Suprapubic skin (tissue), 4 donors: ENCODE data around the gene SLC22A14. TPM values are rescaled to one million over a fixed set of nuclear protein-coding genes. Genes with fewer than 3 reads are reported as not detected.
"Not testable (repeated sequence)": the region's sequence is repeated elsewhere in the genome, so short reads cannot be mapped to it uniquely, and the experiment has no call there.

Experiments
- DNase-seq, 2 donors: peaks; one replicate each; pipeline ENCODE4 v3.0.0-alpha.2; 2019; ENCODE audit warnings: low spot score in 2 of 2
- H3K27ac ChIP-seq: fragments of 200-600 bp; sonication (generic); one replicate; pipeline ENCODE4 v1.5.1; 2019
- H3K27me3 ChIP-seq: fragments of 200-600 bp; sonication (generic); one replicate; pipeline ENCODE4 v1.5.1; 2019
- H3K36me3 ChIP-seq: fragments of 200-600 bp; sonication (generic); one replicate; pipeline ENCODE4 v1.5.1; 2019
- H3K4me1 ChIP-seq: fragments of 200-600 bp; sonication (generic); one replicate; pipeline ENCODE4 v1.5.1; 2019
- H3K4me3 ChIP-seq: fragments of 200-600 bp; sonication (generic); one replicate; pipeline ENCODE4 v1.5.1; 2019; ENCODE audit warnings: mild to moderate bottlenecking
- H3K9me3 ChIP-seq: fragments of 200-600 bp; sonication (generic); one replicate; pipeline ENCODE4 v1.5.1; 2019
- EP300 ChIP-seq: sonication (generic); formaldehyde crosslinking; IDR thresholded peaks from one replicate; pipeline ENCODE4 v1.6.1; 2017; ENCODE audit warnings: antibody characterized with exemption
- POLR2A ChIP-seq, 2 donors: fragments of 450-650 bp; IDR thresholded peaks; one replicate each; pipeline ENCODE4 v1.6.1; 2017; ENCODE audit warnings: antibody characterized with exemption in 2 of 2, mild to moderate bottlenecking in 2 of 2, moderate library complexity in 2 of 2
- POLR2AphosphoS5 ChIP-seq, 3 donors: sonication (generic); formaldehyde crosslinking; IDR thresholded peaks; one replicate each; pipeline ENCODE4 v1.6.1; 2017; ENCODE audit warnings: antibody characterized with exemption in 3 of 3
- WGBS: methylation state at CpG from one replicate; pipeline ENCODE4 v1.1.5; 2018; 5-methylcytosine and 5-hydroxymethylcytosine counted together
- total RNA-seq, 4 donors: library from RNA; depleted of rRNA; stranded (reverse); fragments of >200 nt; gene quantifications; one replicate each; pipeline ENCODE4 v1.1.0, GENCODE V29; 2016
- TF ChIP-seq, protein P1 (sequence below), 2 donors: fragments of 200-600 bp in 1 of 2; fragments of 450-650 bp in 1 of 2; sonication (generic) in 1 of 2; IDR thresholded peaks; one replicate each; pipeline ENCODE4 v1.5.1; 2016 to 2019; ENCODE audit warnings: antibody characterized with exemption in 2 of 2, mild to moderate bottlenecking in 1 of 2, moderate library complexity in 1 of 2

SLC22A14 gene, protein sequence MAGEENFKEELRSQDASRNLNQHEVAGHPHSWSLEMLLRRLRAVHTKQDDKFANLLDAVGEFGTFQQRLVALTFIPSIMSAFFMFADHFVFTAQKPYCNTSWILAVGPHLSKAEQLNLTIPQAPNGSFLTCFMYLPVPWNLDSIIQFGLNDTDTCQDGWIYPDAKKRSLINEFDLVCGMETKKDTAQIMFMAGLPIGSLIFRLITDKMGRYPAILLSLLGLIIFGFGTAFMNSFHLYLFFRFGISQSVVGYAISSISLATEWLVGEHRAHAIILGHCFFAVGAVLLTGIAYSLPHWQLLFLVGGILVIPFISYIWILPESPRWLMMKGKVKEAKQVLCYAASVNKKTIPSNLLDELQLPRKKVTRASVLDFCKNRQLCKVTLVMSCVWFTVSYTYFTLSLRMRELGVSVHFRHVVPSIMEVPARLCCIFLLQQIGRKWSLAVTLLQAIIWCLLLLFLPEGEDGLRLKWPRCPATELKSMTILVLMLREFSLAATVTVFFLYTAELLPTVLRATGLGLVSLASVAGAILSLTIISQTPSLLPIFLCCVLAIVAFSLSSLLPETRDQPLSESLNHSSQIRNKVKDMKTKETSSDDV
- under 1 TPM in 1 of 4 donors, not detected in 3; 0.64 TPM for total RNA-seq

DNA sequence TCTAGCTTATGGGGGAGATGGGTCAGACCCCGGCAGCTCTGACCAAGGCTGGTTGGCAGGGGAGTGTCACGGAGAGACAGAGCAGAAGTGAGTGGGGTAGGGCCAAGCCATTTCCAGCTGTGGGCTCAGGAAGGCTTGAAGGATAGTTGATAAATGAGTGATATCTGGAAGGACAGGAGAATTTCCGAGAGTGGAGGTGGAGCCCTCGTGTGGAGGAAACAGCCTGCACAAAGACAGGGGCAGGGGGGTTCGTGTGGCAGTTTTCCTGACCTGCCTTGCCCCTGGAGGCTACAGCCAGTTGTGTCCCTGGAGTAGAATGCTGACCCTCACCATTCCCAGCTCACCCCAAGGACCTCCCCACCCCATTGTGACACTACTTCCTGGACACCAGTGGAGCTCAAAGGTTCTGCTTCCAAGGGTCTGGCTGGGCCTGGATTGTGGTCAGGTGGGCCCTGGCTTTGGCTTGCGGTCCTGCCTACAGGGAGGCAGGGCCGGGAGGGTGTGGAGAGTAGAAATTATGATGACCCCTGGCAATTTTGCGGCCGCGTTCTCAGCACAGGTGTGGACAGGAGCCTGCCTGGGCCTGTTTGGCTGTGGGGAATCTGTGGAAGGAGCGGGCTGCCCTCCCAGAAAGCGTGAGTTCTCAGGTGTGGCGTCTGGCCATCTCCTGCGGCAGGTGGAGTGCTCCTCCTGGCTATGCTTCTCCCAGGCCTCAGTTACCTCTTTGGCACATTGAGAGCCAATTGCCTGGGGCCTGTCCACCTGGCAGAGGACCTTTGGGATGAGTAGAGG is at the start of gene SLC22A14:
TSS of gene SLC22A14 (plus strand) at position 400 of the 792 bp plus-strand sequence. CDS start 23,733 bp downstream, outside the sequence.
- H3K9me3 ChIP-seq, result no peaks in the 10 kb centered on the region
- no peaks in the 10 kb centered on the region for H3K27me3 ChIP-seq
- H3K4me3 ChIP-seq, result no peak within 1 kb of the TSS
- no peaks in the 10 kb centered on the region for H3K4me1 ChIP-seq
- H3K36me3 ChIP-seq, result no peaks in the 10 kb centered on the region
- 75% methylated on average over 12 of the region's 14 CpGs for WGBS
- peak within 1 kb of the TSS; percentile 8 for H3K27ac ChIP-seq
- DNase-seq, result no peak
- TF ChIP-seq EP300 (no peak), POLR2A (IDR thresholded peaks at IDR 0.05) (no peak), POLR2AphosphoS5 (IDR thresholded peaks at IDR 0.05) (no peak)
- TF ChIP-seq, protein P1, sequence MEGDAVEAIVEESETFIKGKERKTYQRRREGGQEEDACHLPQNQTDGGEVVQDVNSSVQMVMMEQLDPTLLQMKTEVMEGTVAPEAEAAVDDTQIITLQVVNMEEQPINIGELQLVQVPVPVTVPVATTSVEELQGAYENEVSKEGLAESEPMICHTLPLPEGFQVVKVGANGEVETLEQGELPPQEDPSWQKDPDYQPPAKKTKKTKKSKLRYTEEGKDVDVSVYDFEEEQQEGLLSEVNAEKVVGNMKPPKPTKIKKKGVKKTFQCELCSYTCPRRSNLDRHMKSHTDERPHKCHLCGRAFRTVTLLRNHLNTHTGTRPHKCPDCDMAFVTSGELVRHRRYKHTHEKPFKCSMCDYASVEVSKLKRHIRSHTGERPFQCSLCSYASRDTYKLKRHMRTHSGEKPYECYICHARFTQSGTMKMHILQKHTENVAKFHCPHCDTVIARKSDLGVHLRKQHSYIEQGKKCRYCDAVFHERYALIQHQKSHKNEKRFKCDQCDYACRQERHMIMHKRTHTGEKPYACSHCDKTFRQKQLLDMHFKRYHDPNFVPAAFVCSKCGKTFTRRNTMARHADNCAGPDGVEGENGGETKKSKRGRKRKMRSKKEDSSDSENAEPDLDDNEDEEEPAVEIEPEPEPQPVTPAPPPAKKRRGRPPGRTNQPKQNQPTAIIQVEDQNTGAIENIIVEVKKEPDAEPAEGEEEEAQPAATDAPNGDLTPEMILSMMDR (IDR thresholded peaks at IDR 0.05), result no peak

DNA sequence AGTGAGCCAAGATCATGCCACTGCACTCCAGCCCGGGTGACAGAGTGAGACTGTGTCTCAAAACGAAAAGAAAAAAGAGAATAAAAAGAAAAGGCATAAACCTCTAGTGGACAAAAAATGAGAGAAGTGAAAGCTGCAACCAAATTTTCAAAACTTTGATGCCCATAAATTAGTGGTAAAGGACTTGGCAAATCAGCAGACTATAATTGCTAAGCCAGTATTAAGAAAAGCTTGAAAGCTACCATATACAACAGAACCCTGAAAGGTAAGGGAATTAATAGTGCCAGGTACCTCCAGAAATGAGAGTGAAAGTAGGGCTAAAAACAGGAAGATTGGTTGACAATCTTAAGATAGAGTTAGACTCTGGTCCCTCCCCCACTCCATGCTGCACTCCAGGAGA is 49.4 kb upstream of the SLC22A14 start:
- no peak overlapping the region for H3K4me3 ChIP-seq
- TF ChIP-seq EP300 (no peak), POLR2A (IDR thresholded peaks at IDR 0.05) (no peak), POLR2AphosphoS5 (IDR thresholded peaks at IDR 0.05) (no peak)
- TF ChIP-seq, protein P1 (IDR thresholded peaks at IDR 0.05), result no peak
- H3K9me3 ChIP-seq, result no peaks in the 10 kb centered on the region
- no peaks in the 10 kb centered on the region for H3K4me1 ChIP-seq
- no peak overlapping the region for H3K27ac ChIP-seq
- H3K27me3 ChIP-seq, result no peaks in the 10 kb centered on the region
- peaks cover 35% of the 10 kb centered on the region for H3K36me3 ChIP-seq
- 82% methylated on average over 2 of the region's 2 CpGs for WGBS
- no peak for DNase-seq

DNA sequence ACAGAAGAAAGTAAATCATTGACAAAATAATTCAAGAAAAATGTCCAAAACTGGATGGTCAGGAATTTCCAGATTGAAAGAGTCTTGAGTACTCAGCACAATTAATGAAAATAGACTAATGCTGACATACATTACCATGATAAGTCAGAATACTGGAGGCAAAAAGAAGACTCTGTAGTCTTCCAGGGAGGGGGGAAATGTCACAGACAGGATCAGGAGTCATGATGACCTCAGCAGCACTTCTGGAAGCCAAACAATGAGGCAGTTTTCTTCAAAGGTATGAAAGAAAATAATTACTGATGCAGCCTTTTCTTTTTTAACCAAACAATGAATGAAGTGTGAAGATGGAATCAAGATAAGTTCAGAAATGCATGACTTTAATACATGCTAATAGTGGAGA is 46.6 kb upstream of the SLC22A14 start:
- no peak overlapping the region for H3K4me3 ChIP-seq
- no peak for TF ChIP-seq POLR2AphosphoS5 (IDR thresholded peaks at IDR 0.05)
- TF ChIP-seq, protein P1 (IDR thresholded peaks at IDR 0.05), result no peak
- no peak for TF ChIP-seq POLR2A (IDR thresholded peaks at IDR 0.05)
- no peaks in the 10 kb centered on the region for H3K27me3 ChIP-seq
- H3K9me3 ChIP-seq, result peaks cover 6% of the 10 kb centered on the region
- H3K4me1 ChIP-seq, result no peaks in the 10 kb centered on the region
- H3K27ac ChIP-seq, result no peak overlapping the region
- DNase-seq, result no peak
- peaks cover 47% of the 10 kb centered on the region for H3K36me3 ChIP-seq

DNA sequence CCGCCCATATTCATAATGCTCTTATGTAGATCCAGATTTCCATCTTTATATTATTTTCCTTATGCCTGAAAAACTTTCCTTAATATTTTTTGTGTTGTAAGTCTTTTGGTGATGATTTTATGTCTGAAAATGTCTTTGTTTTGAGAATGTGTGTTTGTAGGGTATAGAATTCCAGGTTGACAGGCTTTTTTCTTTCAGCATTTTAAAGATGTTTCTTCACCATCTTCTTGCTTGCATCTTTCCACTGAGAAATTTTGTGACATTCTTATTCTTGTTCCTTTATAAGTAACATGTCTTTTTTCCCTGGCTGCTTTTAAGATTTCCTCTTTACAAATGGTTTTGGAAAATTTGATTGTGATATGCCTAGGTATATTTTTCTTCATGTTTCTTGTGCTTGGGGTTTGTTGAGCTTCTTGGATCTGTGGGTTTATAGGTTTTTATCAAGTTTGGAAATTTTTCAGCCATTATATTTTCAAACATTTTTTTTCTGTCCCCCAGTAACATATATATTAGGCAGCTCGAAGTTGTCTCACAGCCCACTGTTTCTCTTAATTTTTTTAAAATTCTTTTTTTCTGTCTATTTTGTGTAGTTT is 43.6 kb upstream of the SLC22A14 start:
- Histone ChIP-seq H3K27me3 (no peaks in the 10 kb centered on the region), H3K9me3 (peaks cover 6% of the 10 kb centered on the region), H3K36me3 (peaks cover 37% of the 10 kb centered on the region), H3K4me3 (no peak overlapping the region), H3K27ac (no peak overlapping the region), H3K4me1 (no peaks in the 10 kb centered on the region)
- no peak for DNase-seq
- WGBS, result 97% methylated on average over 2 of the region's 2 CpGs
- no peak for TF ChIP-seq EP300

DNA sequence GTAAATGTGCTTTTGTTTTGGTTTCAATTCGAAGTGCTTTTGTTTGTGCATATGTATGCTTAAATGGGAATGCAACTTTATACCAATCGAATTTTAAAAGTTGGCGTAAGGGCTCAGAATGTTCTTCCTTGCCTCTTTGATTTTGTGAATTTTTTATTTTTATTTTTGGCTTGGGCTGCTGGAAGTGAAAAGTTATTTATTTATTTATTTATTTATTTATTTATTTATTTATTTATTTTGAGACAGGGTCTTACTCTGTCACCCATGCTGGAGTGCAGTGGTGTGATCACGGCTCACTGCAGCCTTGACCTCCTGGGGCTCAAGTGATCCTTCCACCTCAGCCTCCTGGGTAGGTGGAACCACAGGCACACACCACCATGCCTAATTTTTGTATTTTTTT is 39.3 kb upstream of the SLC22A14 start:
- H3K9me3 ChIP-seq, H3K27ac ChIP-seq, H3K27me3 ChIP-seq, DNase-seq, H3K4me1 ChIP-seq, H3K4me3 ChIP-seq: not testable (repeated sequence)
- WGBS, result 97% methylated on average over 4 of the region's 4 CpGs
- H3K36me3 ChIP-seq, result peaks cover 39% of the 10 kb centered on the region

DNA sequence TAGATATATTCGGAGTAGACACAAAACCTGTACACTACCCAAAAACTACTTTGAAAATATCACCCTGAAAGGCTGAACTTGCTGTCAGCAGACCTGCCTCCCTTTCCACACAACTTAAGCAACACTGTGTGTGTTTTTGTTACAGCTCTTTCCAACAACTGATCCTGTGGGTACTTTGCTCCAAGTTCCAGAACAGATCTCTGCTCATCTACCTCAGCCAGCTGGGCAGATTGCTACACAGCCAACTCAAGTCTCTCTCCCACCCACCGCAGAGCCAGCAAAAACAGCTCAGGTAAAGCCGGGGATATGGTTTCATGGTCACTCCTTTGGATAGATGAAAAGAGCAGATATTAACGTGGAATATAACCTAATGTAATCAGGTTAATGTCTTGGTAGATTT is 36.2 kb upstream of the SLC22A14 start:
- TF ChIP-seq EP300, result no peak
- TF ChIP-seq, protein P1 (IDR thresholded peaks at IDR 0.05), result no peak
- TF ChIP-seq POLR2AphosphoS5 (IDR thresholded peaks at IDR 0.05), result no peak
- no peak for TF ChIP-seq POLR2A (IDR thresholded peaks at IDR 0.05)
- Histone ChIP-seq H3K4me3 (no peak overlapping the region), H3K4me1 (peaks cover 7% of the 10 kb centered on the region), H3K27me3 (no peaks in the 10 kb centered on the region), H3K9me3 (no peaks in the 10 kb centered on the region), H3K27ac (no peak overlapping the region), H3K36me3 (peaks cover 48% of the 10 kb centered on the region)
- no peak for DNase-seq
- WGBS, result 98% methylated on average over 4 of the region's 4 CpGs
